ENCODE results near the gene LSM7.

DNA sequence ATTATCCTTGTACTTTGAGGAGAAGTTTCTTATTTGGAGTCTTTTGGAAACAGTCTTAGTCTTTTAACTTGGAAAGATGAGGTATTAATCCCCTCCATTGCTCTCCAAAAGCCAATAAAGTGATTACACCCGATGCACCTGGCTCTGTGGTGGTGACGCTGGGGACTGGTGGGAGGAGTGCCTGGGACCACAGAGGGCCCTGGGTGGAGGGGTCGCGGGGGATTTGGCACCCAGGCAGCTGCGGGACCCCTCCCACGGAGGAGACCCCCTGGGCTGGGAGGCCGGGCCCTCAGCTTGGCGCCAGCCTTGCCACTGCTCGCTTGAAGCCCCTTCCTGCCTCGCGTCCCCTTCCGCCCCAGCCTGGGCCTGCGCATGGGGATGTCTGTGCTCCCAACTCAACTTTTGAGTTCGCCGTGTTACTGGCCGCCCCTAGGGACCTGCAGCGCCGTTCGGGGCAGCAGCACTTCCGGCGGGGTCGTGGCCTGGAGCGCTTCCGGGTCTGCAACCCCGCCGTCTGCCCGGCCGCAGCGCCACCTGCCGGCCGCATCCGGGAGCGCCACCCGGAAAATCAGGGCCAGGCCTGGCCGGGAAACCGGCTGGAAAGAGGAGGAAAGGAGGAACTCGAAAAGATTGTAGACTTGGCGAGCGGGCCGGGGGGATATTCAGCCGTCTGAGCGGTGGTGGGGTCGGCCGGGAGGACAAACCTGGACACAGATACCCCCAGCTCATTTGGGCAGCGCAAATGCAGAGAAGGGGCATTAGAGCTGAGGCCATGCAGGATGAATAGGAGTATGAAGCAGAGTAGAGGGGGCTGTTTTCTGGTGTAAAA, 54.8 kb downstream of the LSM7 start:
- TF ChIP-seq CTCF (IDR thresholded peaks at IDR 0.05) (peak; percentile 96 to 97), POLR2A (IDR thresholded peaks at IDR 0.05) (peak in 1 of 2 donors; percentile 10), POLR2AphosphoS5 (IDR thresholded peaks at IDR 0.05) (peak; percentile 17 to 78 (median 68)), EP300 (IDR thresholded peaks at IDR 0.05) (no peak)
